ENCODE results near the gene NTN5.

NTN5 gene

DNA sequence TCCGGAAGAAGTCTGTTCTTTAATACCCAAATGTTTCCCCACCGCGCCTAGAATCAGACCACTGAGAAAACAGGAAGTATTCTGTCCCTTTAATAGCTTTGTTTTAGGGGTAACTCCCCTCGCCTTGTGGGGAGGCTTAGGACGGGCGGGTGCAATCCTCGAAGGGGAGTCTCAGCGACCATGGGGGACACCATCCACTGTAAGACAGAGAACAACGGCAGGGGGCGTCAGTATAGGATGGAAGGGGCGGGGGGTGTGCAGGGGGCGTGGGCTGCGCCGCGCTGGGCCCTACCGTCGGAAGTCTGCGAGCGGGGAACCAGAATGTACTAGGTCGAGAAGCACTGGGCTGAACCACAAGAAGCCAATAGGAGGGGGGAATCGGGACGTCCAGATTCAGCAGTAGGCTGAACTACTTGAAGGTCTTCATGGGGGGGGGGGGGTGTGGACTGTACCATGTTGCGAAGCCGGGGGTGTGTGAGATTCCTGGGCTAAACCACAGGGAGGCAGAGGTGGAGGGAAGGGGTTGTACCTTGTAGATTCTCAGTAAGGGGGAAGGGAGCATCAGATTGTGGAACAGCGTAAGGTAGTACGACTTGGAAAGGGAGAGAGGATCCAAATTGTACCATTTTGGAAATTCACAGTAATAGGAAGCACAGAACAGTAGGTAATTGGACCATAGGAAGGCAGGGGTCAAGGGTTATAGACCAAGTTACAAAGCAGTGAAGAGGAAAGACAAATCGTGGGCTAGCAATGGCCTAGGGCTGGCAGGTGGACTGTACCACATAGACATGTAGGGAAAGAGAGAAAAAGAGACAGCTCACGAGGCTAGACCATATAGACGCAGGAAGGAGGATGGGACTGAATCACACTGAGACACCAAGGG lies 34.6 kb downstream of the NTN5 start:
- Histone ChIP-seq H3K4me1 (ENCODE audit: control insufficient read depth, insufficient read depth, low read length, poor library complexity, severe bottlenecking) (peaks cover 21% of the 10 kb centered on the region), H3K27me3 (replicated peaks; ENCODE audit: control insufficient read depth, insufficient read depth, low read length, poor library complexity, severe bottlenecking) (no peaks in the 10 kb centered on the region), H3K4me3 (ENCODE audit: insufficient read depth, low read depth, low read length, poor library complexity, severe bottlenecking) (peak overlapping the region; percentile 28), H3K27ac (ENCODE audit: insufficient read depth, low read length, poor library complexity, severe bottlenecking) (peak overlapping the region; percentile 88), H3K9me3 (ENCODE audit: control insufficient read depth, low read length) (no peaks in the 10 kb centered on the region), H3K36me3 (ENCODE audit: control insufficient read depth, insufficient read depth, low read length) (peaks cover 4% of the 10 kb centered on the region)
- peak; percentile 78 to 85 (median 80) for DNase-seq

DNA sequence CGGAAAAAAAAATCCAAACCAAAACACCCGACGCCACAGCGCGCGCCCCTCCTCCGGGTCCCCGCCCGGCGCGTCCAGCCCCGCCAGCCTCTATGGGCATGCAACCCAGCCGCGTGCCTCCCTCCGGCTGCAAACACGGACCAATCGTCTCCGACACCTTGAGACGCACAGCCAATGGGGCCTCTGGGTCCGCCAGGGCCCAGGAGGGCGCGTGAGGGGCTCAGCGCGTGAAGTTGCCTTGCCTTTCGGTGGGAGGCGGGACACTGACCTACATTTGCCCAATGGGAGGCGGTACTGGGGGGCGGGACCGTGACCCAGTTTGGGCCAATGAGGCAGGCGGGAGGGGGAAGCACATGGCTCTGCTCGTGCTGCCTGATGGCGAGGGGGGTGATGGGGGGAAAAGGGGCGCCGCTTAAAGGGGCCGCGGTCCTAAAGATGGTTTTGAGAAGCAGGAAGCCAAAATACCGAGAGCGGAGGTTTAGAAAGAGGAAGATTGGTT lies 35.3 kb downstream of the NTN5 start:
- DNase-seq, result peak; percentile 100
- H3K36me3 ChIP-seq (ENCODE audit: control insufficient read depth, insufficient read depth, low read length), result peaks cover 11% of the 10 kb centered on the region
- peak overlapping the region; percentile 95 for H3K4me3 ChIP-seq (ENCODE audit: insufficient read depth, low read depth, low read length, poor library complexity, severe bottlenecking)
- H3K9me3 ChIP-seq (ENCODE audit: control insufficient read depth, low read length), result no peaks in the 10 kb centered on the region
- peaks cover 22% of the 10 kb centered on the region for H3K4me1 ChIP-seq (ENCODE audit: control insufficient read depth, insufficient read depth, low read length, poor library complexity, severe bottlenecking)
- no peaks in the 10 kb centered on the region for H3K27me3 ChIP-seq (replicated peaks; ENCODE audit: control insufficient read depth, insufficient read depth, low read length, poor library complexity, severe bottlenecking)
- H3K27ac ChIP-seq (ENCODE audit: insufficient read depth, low read length, poor library complexity, severe bottlenecking), result peak overlapping the region; percentile 88

DNA sequence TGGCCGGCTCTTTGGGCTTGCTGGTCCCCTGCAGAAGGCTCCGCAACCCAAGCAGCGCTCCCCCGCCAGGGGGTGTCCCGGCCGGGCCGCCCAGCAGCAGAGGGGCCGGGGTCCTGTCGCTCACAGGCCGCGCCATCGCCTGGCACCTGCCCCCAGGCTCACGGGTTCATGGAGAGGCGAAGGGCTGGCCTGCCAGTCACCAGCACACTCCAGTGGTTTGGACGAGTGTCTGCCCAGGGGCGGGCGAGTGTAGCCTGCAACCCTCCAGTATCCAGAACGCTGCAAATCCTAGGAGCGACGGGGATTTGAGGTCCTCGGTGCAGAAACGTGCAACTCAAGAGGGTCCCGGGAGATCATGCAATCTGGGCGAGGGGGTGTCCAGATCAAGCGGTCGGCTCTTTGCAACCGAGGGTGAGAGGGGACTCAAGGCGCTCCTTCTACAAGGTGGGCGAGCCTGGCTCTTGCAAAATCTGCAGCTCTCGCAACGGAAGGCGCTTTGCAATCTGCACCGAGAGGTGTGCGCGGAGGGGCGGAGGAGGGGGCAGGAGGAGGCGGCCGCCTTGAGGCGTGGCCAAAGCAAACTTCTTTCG lies 35.9 kb downstream of the NTN5 start, which contains the start of gene DBP:
Gene DBP (minus strand): TSS at position 521 of the 590 bp plus-strand sequence. CDS start 385 bp downstream, at position 136.
- Histone ChIP-seq H3K4me3 (ENCODE audit: insufficient read depth, low read depth, low read length, poor library complexity, severe bottlenecking) (peak within 1 kb of the TSS; percentile 95), H3K36me3 (ENCODE audit: control insufficient read depth, insufficient read depth, low read length) (peaks cover 13% of the 10 kb centered on the region), H3K9me3 (ENCODE audit: control insufficient read depth, low read length) (no peaks in the 10 kb centered on the region), H3K27ac (ENCODE audit: insufficient read depth, low read length, poor library complexity, severe bottlenecking) (peak within 1 kb of the TSS; percentile 88), H3K27me3 (replicated peaks; ENCODE audit: control insufficient read depth, insufficient read depth, low read length, poor library complexity, severe bottlenecking) (no peaks in the 10 kb centered on the region), H3K4me1 (ENCODE audit: control insufficient read depth, insufficient read depth, low read length, poor library complexity, severe bottlenecking) (peaks cover 22% of the 10 kb centered on the region)
- no peak for DNase-seq

DNA sequence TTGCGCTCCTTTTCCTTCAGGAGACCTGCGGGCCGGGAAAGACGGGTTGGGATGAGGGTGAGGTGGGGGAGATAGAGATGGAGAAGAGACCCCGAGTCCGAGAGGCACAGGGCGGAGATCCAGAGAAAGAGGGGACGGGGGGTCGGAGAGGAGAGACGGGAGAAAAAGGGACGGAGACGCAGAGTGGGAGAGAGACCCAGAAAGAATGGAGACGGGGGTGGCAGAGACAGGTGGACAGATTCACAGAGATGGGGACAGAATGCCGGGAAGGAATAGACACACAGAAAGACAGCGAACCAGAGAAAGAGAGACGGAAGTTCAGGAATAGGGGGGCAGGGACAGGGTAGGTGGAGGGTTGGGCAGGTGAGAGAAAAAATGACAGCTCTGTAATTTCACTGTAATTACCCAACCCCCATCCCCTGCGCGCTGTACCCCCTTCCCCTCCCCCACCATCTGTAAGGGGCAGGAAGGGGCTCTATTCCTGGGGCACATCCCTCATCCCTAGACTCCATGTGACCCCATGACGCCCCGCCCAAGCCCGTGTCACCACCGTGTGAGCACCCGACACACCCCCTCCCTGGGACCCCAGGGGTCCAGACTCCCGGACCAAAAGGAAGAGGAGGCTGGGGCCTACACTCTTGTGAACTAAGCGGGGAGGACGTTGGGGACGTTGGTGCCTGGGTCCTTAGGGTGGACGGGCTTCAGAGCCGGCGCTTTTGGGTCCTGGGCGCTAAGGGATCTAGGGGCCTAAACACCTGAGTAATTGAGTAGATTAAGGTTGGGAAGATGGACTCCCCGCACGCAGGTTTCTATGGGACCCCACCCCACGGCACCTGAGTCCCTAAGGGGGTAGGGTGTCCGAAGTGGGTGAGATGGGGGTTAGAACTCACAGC lies 36.6 kb downstream of the NTN5 start:
- H3K4me3 ChIP-seq (ENCODE audit: insufficient read depth, low read depth, low read length, poor library complexity, severe bottlenecking), result peak overlapping the region; percentile 95
- no peaks in the 10 kb centered on the region for H3K9me3 ChIP-seq (ENCODE audit: control insufficient read depth, low read length)
- H3K27ac ChIP-seq (ENCODE audit: insufficient read depth, low read length, poor library complexity, severe bottlenecking), result peak overlapping the region; percentile 88
- peaks cover 20% of the 10 kb centered on the region for H3K36me3 ChIP-seq (ENCODE audit: control insufficient read depth, insufficient read depth, low read length)
- no peaks in the 10 kb centered on the region for H3K27me3 ChIP-seq (replicated peaks; ENCODE audit: control insufficient read depth, insufficient read depth, low read length, poor library complexity, severe bottlenecking)
- no peak for DNase-seq
- peaks cover 22% of the 10 kb centered on the region for H3K4me1 ChIP-seq (ENCODE audit: control insufficient read depth, insufficient read depth, low read length, poor library complexity, severe bottlenecking)

DNA sequence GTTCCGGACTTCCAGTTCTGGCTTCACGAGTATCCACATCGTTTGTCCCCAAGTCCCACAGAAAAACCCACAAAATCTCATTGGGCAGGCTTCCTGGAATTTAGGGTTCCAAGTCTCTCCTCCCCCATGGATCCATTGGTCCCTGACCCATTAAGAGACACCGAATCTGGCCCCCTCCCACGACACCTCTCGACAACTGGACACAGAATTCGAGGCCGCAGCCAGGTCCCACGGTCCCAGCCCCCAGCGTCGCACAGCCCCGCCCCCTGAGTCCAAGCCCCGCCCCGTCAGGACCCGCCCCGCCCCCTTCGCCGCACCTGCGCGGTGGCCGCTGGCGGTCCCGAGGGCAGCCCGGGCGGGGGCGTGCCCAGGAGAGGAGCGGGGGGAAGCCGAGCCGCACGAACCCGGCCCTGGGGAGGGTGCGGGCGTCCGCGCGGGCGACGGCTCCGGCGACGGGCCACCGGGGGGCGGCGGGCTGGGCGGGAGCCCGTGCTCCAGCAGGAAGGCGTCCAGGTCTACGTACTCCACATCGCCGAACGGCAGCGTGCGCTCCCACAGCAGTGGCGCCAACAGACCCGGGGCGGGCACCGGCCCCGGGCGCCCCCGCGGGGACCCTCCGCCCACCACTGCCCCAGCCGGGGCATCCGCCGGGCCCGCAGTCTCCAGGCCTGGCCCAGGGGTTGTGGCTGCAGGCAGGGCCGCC lies 37.4 kb downstream of the NTN5 start:
- H3K9me3 ChIP-seq (ENCODE audit: control insufficient read depth, low read length), result no peaks in the 10 kb centered on the region
- peak overlapping the region; percentile 95 for H3K4me3 ChIP-seq (ENCODE audit: insufficient read depth, low read depth, low read length, poor library complexity, severe bottlenecking)
- DNase-seq, result peak; percentile 55 to 62 (median 61)
- no peaks in the 10 kb centered on the region for H3K27me3 ChIP-seq (replicated peaks; ENCODE audit: control insufficient read depth, insufficient read depth, low read length, poor library complexity, severe bottlenecking)
- peaks cover 27% of the 10 kb centered on the region for H3K4me1 ChIP-seq (ENCODE audit: control insufficient read depth, insufficient read depth, low read length, poor library complexity, severe bottlenecking)
- H3K27ac ChIP-seq (ENCODE audit: insufficient read depth, low read length, poor library complexity, severe bottlenecking), result peak overlapping the region; percentile 88
- H3K36me3 ChIP-seq (ENCODE audit: control insufficient read depth, insufficient read depth, low read length), result peaks cover 28% of the 10 kb centered on the region

DNA sequence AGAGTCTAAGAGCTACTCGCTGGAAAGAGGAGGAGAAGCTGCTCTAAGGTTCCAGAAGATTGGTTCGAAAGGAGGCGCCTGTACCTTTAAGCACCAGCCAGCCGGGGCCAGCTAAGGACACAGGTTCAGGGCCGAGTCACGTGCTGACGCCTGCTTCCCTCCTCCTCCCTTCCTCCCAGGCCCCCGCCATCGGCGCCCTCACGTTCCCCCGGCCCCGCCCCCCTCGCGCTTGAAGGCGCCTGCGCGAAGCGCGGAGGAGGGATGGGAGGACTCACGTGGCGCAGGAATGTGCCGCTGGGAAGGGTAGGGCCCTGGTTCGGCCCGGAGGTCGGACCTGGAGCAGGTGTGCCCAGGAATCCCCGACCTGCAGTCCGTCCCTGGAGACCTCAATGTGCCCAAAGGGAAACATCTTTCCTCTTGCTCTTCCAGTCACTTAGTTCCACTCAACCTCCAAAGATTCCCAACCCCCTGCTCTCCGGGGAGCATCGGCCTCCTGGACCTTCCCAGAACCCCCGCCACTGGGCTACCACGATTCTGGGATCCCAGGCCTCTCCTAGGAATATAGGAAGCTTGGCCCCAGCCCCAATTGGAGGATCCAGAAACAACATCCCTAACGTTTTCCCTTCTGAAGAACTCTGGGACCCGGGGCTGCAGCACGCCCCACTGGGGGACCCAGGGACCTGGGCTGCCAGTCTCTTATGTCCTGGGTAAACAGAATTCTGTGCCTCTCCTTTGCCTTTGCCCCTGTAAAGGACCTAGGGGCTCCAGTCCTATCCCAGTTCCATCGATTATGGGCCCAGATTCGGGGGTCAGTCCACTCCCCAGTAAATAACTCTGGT lies 38.2 kb downstream of the NTN5 start:
- no peaks in the 10 kb centered on the region for H3K9me3 ChIP-seq (ENCODE audit: control insufficient read depth, low read length)
- H3K27me3 ChIP-seq (replicated peaks; ENCODE audit: control insufficient read depth, insufficient read depth, low read length, poor library complexity, severe bottlenecking), result no peaks in the 10 kb centered on the region
- H3K4me3 ChIP-seq (ENCODE audit: insufficient read depth, low read depth, low read length, poor library complexity, severe bottlenecking), result peak overlapping the region; percentile 95
- peak overlapping the region; percentile 88 for H3K27ac ChIP-seq (ENCODE audit: insufficient read depth, low read length, poor library complexity, severe bottlenecking)
- peaks cover 29% of the 10 kb centered on the region for H3K4me1 ChIP-seq (ENCODE audit: control insufficient read depth, insufficient read depth, low read length, poor library complexity, severe bottlenecking)
- DNase-seq, result peak; percentile 81 to 89 (median 82)
- H3K36me3 ChIP-seq (ENCODE audit: control insufficient read depth, insufficient read depth, low read length), result peaks cover 36% of the 10 kb centered on the region

DNA sequence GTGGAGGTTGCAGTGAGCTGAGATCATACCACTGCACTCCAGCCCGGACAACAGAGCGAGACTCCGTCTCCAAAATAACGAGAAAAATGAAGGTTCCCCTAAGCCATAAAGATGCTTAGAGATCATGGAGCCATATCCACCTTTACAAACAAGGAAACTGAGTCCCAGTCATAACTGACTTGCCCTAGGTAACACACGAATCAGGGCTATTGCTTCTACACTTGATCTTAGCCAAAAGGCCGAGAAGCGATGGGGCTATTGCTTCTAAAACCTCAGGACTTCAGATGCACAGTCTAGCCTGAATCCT lies 38.8 kb downstream of the NTN5 start:
- Histone ChIP-seq H3K27ac (ENCODE audit: insufficient read depth, low read length, poor library complexity, severe bottlenecking) (peak overlapping the region; percentile 88), H3K36me3 (ENCODE audit: control insufficient read depth, insufficient read depth, low read length) (peaks cover 38% of the 10 kb centered on the region), H3K9me3 (ENCODE audit: control insufficient read depth, low read length) (no peaks in the 10 kb centered on the region), H3K4me1 (ENCODE audit: control insufficient read depth, insufficient read depth, low read length, poor library complexity, severe bottlenecking) (peaks cover 29% of the 10 kb centered on the region), H3K27me3 (replicated peaks; ENCODE audit: control insufficient read depth, insufficient read depth, low read length, poor library complexity, severe bottlenecking) (no peaks in the 10 kb centered on the region), H3K4me3 (ENCODE audit: insufficient read depth, low read depth, low read length, poor library complexity, severe bottlenecking) (peak overlapping the region; percentile 31)
- DNase-seq, result no peak

DNA sequence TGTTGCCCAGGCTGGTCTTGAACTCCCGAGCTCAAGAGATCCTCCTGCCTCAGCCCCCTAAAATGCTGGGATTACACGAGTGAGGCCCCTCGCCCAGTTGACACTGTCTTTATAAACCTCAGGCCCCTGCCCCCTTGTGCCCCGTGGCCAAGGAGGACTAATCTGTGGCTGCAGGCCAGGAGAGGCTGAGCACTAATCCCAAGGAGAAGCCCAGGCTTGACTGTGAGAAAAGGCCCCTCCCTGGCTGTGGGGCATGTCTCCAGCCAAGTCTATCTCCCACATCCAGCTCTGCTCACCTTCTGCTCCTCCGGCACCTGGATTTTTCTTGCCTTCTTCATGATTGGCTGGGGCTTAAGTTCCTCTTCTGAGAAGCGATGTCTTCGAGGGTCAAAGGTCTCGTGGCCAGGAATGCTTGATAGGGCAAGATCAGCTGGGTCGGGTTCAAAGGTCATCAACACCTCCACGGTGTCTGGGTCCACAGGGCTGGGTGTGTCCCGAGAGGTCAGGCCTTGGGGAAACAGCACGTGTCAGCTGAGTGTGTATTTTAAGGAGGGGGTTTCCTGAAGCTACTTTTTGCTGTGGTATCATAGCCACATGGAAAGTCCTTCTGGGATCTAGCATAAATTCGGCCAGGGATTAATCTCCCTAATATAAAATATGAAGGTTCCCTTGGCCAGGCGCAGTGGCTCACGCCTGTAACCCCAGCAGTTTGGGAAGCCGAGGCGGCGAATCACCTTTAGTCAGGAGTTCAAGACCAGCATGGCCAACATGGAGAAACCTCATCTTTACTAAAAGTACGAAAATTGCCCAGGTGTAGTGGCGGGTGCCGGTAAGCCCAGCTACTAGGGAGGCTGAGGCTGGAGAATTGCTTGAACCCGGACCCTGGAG lies 39.4 kb downstream of the NTN5 start:
- Histone ChIP-seq H3K4me3 (ENCODE audit: insufficient read depth, low read depth, low read length, poor library complexity, severe bottlenecking) (no peak overlapping the region), H3K4me1 (ENCODE audit: control insufficient read depth, insufficient read depth, low read length, poor library complexity, severe bottlenecking) (peaks cover 29% of the 10 kb centered on the region), H3K27ac (ENCODE audit: insufficient read depth, low read length, poor library complexity, severe bottlenecking) (peak overlapping the region; percentile 88), H3K9me3 (ENCODE audit: control insufficient read depth, low read length) (no peaks in the 10 kb centered on the region), H3K27me3 (replicated peaks; ENCODE audit: control insufficient read depth, insufficient read depth, low read length, poor library complexity, severe bottlenecking) (no peaks in the 10 kb centered on the region), H3K36me3 (ENCODE audit: control insufficient read depth, insufficient read depth, low read length) (peaks cover 38% of the 10 kb centered on the region)
- no peak for DNase-seq

Data from effector memory CD4-positive, alpha-beta T cell (primary cell).